IMR-90 (cell line): ENCODE measurements around the gene RNASE4.

Experiments
- CTCF ChIP-seq: conservative IDR thresholded peaks from 2 replicates; pipeline ENCODE4 v1.5.1; 2012; ENCODE audit warnings: mild to moderate bottlenecking, low read depth, low read length, improper control_type of control experiment
- ELK1 ChIP-seq: fragments of 150-350 bp; IDR thresholded peaks from 2 replicates; pipeline ENCODE4 v1.6.1; 2016; ENCODE audit warnings: low read depth, mild to moderate bottlenecking, low read length, moderate library complexity, borderline replicate concordance
- MAZ ChIP-seq: IDR thresholded peaks from 2 replicates; pipeline ENCODE4 v1.6.1; 2012; ENCODE audit warnings: low read depth, mild to moderate bottlenecking, low read length, improper control_type of control experiment, moderate library complexity, borderline replicate concordance
- MXI1 ChIP-seq: IDR thresholded peaks from 2 replicates; pipeline ENCODE4 v1.6.1; 2012; ENCODE audit warnings: low read depth, mild to moderate bottlenecking, low read length, moderate library complexity, borderline replicate concordance
- POLR2A ChIP-seq: IDR thresholded peaks from 2 replicates; pipeline ENCODE4 v1.6.1; 2012; ENCODE audit warnings: mild to moderate bottlenecking, low read depth, low read length
- RAD21 ChIP-seq: IDR thresholded peaks from 2 replicates; pipeline ENCODE4 v1.6.1; 2012; ENCODE audit warnings: low read length, improper control_type of control experiment
- RFX5 ChIP-seq: IDR thresholded peaks from 2 replicates; pipeline ENCODE4 v1.8.0; 2012; ENCODE audit warnings: low read depth, mild to moderate bottlenecking, low read length, moderate library complexity
- SMC3 ChIP-seq: fragments of 150-350 bp; IDR thresholded peaks from 2 replicates; pipeline ENCODE4 v1.6.1; 2016; ENCODE audit warnings: low read depth, mild to moderate bottlenecking, antibody characterized with exemption, low read length, moderate library complexity
- USF2 ChIP-seq: fragments of 150-350 bp; IDR thresholded peaks from 2 replicates; pipeline ENCODE4 v1.6.1; 2017; ENCODE audit warnings: mild to moderate bottlenecking, antibody characterized with exemption, low read length, low read depth

GRCh38 chr14:20719777-20720176 lies 35.4 kb downstream of the RNASE4 start:
- TF ChIP-seq CTCF (no peak), ELK1 (no peak), POLR2A (no peak), MAZ (no peak), MXI1 (no peak), RFX5 (no peak), SMC3 (no peak), RAD21 (no peak), USF2 (no peak)
